Inflammatory macrophage treated with lipopolysaccharide for 1 hour (primary cell): ENCODE measurements around the gene AMBP.

Experiments used
- DNase-seq, 2 donors: peaks; one replicate each; pipeline ENCODE4 v3.0.0-alpha.2; 2020 to 2022

The AMBP gene

DNA sequence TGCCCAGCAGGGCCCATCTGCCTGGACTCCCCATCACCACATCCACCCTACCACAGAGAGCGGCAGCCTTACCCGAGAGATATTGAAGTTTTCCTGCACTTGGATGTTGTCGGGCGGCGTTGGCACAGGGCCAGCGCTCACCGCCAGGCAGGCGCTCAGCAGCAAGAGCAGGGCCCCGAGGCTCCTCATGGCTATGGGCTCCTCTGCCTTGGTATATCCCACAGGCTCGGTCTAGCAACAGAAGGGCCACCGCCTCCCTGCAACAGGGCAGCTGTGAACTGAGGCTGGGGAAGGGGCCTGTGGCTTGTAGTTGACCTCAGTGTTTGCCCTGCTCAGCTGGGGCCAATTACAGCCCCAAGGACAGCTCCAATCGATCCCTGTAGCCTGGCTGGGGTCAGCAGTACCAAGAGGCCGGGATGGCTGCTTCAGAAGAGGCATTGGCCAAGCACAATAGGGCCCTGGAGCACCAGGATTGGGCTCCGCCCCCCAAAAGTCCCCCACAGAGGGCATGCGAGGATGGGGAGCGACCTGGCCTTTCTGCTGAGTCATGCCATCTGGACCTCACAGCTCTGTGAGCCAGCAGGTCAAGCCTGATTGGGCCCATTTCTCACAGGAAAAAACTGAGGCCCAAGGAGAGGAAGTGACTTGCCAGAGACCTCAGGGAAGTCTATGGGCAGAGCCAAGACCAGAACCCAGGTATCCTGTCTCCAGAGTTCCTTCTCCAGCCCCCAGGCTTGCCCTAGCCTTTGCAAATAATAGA is at the start of gene AMBP:
AMBP (minus strand) TSS at position 280 of the 760 bp plus-strand sequence; CDS start at position 189, 91 bp downstream.
- no peak for DNase-seq

DNA sequence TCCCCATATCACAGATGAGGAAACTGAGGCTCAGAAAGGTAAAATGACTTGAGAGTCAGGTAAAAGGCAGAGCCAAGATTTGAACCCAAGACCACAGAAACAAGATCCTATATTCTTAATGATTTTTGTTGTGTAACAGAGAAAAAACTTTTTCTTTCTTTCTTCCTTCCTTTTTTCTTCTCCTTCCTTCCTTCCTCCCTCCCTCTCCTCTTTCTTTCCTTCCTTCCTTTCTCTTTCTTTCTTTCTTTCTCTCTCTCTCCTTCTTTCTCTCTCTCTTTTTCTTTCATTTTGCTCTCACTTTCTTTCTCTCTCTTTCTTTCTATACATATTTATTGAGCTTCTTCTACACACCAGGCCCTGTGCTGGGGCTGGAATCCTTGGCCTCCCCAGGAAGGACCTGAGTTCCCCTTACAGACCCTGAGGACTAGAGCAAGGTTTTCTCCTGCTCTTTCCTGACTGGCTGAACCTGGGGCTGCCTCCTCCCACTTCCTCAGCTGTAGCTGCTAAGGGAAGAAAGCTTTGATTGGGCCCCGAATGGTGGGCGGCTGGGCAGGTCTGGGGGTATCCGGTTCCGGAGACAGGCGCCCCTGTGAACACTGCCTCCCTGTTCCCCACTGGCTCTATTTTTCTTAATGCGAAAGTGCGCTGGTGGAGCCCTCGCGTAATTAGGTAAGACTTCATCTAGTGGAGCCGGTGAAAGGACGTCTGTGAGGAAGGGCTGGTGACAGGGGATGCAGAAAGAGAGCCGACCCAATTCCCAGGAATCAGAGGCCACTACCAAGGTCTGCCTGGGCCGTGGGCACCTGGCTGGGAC is 48.4 kb upstream of the AMBP start:
- DNase-seq = no peak

DNA sequence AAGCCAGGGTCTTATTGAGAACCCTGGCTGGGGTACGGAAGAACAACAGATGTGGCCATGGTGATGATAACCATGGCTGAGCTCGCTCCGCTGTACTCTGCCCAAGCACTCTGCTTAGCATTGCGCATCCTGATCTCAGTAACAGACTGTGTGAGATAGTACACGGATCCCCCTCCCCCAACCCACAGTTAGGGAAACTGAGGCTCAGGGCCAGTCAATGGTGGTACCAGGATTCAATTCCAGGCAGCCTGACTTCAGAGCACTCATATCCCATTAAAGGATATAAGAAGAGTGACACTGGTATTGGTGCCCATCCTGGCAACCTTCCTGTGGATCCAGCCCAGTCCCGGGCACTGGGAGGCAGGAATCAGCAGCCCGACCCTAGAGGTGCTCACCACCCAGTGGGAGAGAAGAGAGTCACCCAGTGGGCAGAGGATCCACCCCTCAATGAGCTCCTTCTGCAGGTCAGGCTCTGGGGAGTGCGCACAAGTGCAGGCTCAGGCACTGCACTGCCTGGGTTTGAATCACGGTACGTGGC is 47.4 kb upstream of the AMBP start:
- no peak for DNase-seq

DNA sequence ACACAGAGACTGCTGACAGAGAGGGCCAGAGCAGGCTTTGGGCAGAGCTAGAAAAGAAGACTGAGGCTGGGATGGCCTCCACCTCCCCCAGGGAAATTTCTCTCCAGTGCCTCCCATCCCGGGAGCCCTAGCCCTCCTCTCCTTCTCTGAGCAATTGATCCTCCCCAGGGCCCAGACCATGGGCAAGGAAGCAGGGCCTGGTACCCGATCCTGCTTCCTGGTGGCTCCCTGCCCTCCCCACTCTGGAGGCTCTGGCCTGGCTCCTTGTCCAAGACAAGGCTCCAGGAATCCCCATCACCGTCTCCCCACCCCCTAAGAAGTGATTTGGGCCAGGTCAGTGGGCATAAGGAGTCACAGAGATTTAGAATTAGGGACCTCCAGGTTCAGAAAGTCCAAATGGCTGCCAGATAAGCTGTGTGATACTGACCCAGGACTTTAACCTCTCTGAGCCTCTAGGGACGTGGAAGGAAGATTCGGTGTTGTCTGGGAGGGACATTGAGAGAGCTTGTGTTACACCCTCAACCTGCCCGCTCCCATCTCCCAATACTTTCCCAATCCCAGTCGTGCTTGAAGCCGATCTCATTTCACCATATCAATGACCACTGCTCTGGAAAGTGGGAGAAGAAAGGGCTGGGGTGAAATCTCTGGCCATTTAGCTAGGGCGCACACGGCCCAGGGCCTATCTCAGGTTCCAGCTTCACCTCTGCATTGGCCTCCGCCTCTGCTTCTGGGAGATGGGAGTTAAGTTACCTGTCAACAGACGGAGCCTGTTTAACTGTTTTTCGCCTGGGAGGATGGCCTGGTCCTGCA is 46.8 kb upstream of the AMBP start:
- DNase-seq = no peak

DNA sequence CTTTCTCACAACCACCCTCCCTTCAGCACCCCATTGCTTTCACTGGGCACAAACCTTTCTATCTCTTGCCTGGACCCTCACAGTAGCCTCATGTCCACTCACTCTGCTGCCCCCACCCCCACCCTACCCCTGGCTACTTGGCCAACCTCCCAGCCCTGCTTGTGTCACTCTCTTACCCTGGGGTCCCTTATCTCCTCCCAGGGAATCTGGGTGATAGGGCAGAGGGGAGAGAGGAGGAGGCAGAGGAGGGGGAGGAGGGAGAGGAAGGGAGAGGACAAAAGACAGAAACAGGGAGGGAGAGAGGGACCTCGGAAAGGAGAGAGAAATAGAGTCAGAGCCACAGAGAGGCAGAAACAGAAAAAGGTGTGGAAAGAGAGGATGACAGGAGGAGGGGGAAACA is 46.0 kb upstream of the AMBP start:
- no peak for DNase-seq

DNA sequence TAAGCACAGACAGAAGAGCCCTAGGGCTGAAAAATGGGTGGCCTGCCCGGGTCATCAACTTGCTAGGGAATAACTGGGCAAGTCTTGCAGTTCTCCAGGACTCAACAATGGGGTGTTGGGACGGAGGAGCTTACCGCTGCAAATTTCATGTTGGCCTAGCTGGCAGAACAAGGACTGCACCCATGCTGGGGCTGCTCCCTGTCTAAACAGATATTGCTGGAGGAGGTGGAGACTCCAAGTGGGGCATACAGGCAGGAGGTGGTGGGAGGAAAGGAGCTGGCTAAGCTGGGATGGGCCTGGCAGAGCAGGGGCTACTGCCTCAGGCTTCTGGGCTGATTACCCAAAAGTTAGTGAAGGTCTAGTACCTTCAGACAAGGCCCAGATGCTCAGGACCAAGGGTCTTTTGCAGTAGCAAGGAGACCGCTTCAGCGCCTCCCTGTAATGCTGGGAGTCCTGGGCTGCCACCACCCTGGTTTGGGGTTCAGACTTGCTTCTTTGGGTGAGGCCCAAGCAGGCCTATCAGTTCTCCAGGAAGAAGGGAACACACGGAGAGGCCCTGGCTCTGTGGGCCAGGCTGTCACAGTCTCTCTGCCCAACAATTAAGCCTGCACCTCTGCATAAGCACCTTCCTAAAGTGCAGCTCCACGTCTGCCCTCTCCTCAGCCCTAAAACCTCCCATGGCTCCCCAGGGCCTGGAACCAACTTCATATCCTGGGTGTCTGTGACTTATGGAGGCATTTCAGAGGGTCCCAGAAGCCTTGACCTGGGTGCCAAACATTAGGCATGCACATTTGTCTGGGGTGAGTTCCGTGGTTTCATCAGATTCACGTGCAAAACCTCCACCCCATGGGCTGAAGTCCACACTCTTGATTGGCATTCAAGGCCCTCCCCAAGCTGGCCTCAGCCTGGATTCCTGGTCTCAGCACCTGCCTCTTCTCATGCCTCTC is 45.2 kb upstream of the AMBP start:
- no peak for DNase-seq

DNA sequence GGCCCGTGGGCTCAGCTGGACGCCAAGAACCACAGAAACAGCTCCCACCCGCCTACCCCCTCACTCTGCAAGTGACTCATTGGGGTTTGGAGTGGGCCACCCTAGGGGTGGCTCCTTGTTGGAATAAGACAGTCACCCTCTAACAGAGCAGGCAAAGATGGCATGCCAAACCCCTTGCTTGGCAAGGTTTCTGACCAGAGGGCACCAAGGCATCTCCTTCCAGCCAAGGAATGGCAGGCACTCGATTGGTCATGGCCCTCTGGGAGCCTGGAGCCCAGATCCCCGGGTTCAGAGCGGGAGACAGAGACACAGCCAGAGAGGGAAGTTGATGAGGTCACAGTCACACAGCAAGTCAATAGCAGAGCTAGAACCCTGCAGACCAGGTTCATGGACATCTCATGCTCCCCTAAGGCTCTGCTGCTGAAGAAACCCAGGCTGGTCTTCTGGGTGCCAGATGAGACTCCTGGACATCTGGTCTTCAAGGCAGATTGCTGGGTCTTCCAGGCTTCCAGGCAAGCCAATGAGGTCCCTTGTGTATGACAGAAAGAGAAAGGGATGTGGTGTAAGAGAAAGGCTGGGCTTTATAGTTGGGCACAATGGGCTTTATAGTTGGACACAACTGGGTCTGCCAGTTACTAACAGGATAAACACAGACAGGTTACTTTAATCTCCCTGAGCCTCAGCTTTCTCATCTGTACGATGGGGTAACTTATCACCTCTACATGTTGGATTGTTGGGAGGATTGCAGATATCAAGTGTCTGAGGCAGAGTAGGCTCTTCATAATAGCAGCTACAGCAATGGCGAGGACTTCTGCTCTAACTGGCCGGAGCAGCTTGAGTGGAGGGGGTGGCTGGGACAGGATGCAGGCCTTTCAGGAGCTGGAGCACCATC is 44.3 kb upstream of the AMBP start:
- no peak for DNase-seq

DNA sequence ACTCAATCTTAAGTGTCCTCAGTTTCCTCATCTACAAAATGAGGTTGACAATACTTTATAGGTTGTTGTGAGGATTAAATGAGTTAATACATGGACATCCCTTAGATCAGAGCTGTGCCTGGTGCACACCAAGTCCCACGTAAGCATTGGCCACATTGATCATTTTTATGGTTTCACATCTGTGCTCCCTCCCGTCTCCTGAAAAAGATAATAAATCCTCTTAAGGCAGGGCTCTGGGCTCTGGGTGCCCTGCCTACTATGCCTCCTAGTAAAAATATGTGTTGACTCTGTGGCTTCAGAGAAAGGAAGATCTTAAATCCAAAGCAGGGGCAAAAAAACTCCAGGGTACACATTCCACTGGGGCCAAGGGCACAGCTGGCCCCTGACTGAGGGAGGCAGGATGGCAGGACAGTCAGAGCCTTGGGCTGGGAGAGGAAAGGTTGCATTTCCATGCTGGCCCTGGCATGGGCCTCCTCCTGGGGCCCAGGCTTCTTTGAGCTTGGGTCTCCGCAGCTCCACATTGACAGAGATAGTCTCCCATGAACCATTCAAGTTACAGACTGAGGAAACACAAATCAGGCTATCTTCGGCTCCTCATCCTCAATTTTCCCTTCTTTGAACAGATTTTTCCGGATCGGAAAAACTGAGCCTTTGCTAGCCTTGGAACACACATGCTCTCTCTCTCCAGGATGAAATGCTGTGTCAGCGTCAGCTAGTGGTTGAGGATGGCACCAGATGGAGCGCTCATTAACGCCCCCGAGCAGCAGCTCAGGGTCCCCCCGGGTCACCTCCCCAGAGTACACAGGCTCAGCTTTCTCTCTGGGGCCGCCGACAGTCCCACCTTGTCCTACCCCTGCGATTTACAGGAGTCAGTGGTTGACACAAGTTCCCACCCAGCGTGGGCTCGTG is 43.4 kb upstream of the AMBP start:
- no peak for DNase-seq

DNA sequence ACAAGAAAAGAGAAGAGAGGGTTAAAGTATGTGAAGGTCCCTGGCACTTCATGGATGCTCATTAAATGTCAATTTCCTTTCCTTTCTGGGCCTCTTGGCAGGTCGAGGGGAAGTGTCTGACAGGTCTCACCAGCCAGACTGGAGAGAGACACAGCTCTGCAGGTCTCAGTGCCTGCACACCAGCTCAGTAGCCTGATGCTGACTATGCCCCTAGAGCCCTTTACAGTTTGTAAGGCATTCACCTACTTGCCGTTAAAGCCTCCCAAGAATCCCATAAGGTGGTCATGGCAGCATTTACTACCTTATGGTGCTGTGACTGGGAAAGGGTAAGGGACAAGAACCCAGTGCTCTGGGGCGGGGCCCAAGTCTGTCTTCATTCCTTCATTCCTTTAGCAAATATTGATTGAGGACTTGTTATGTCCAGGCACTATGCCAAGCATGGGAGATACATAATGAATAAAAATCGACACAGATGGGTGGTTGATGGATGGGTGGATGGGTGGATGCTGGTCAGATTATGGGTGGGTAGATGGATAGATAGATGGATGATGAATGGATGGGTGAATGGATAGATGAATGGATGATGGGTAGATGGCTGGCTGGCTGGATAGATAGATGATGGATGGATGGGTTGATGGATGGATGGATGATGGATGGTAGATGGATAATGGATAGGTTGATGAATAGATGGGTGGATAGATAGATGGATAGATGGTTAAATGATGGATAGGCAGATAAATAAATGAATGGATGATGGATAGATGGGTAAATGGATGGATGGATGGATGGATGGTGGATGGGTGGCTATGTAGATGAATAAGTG is 42.3 kb upstream of the AMBP start:
- DNase-seq = no peak

DNA sequence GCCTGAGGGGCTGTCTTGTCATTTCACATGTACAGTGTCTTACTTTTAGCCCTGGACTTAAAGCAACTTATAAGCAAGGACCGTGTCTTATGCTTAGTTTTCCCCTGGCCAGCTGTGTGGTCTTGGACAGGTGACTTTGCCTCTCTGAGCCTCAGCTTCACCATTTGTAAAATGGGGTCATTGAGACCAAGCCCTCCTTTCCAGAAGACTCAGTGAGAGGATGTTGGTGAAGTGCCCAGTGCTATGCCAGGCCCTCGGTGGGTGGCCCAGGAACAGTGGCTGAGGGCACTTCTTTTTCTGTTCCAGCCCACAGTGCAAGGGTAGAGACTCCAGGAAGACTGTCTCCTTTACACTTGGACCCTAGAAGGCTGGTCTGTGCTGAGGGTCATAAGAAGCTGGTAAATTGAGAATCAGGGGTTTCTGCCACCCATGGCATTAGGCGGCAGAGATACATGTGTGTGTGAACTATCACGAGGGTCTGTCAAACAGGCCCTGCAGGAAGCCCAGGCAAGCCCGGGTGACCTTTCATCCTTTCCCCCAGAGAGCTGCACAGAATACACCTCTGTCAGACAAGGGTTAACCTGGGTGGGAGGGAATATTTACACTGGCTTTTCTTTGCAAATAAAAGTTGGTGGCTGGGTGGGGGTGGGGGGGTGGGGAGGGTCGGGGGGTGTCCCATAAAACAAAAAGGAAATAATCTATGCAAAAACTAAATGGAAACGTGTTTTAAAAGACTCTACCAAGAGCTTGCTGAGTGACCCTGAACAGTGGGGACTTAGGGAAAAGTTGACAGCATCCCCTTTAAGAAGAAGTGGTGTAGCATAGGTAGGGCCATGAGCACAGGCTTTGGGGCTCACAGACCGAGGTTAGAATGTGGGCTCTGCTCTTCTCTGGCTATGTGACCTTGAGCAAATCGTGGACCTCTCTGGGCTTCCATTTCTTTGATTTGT is 41.4 kb upstream of the AMBP start:
- no peak for DNase-seq

DNA sequence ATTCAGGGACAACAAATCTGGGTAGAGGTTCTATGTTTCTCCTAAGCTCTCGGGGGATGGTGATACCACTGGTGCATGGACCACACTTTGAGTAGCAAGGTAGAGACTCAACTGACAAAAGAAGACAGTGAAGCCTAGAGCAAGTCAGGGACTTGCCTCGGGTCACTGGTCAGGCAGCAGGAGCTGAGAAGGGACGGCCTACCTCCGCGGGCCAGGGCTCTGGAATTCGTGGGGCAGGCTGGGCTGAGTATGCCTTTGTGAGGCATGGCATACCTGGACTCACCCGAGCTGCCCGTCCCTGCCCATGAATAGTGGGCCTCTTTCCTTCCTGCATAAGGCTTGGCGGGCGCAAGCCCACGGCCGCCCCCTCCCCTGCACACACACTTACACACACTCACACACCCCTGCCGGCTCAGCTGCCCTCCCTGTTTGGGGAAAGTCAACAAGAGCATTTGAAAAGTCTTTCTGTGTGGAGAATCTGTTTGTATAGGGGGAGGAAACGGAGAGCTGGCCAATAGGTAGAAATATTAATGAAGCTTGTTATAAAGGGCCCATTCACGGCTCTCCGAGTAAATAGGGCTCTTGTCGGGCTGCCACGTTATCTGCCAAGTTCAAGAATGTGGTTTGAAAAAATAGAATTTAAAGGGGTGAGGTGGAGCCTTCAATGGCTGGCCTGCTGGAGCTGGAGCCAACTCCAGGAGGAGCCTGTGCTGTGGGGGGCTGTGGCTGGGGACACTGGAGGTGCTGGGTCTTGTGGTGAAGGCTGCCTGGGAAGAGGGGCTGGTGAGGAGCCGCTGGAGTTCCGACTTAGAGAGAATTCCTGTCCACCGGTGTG is 40.1 kb upstream of the AMBP start:
- no peak for DNase-seq

DNA sequence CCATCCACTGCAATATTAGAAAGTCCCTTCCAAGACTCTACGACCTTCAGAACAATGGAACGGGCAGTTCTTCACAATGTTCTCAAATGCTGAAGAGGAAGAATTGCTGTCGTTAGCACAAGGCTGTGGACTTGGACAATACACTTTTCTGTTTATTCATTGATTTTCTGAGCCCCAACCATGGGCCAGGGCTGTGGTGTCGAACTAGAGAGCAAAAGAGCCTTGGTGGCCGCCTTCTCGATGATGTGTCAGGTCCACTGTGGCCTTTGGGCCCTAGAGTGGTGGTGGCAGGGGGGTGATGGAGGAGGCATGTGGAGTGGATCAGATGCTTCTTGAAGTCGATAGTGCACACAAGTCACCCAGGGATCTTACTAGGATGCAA is 39.5 kb upstream of the AMBP start:
- DNase-seq = peak in 1 of 2 donors; percentile 4

DNA sequence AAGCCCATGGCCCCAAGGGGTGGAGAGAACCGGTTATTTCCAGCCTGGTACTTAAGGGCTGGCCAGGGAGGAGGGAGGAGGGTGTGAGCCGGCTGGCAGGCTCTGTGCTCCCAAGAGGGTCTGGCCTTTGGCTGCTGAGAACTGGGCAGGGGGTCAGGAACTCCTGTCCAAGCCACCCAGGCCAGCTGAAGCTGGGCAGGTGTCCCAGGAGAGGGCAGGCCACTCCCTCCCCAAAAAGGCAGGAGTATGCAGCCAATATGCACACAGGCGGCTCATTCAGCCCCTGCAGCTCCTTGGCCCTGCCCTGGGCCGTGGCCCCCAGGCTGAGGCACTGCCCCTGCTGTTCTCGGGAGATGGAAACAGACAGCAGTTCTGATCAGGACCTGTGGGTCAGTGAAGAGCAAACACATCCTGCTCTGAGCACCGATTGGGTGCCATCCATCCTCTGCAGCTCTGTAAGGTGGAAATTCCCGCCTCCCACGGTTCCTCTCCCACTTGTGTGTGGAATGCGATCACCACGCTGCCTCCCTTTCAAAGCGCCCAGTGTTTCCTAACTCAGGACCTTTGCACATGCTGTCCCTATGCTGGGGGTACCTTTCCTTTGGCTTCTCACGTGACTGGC is 38.1 kb upstream of the AMBP start:
- DNase-seq = peak; percentile 54 to 59

DNA sequence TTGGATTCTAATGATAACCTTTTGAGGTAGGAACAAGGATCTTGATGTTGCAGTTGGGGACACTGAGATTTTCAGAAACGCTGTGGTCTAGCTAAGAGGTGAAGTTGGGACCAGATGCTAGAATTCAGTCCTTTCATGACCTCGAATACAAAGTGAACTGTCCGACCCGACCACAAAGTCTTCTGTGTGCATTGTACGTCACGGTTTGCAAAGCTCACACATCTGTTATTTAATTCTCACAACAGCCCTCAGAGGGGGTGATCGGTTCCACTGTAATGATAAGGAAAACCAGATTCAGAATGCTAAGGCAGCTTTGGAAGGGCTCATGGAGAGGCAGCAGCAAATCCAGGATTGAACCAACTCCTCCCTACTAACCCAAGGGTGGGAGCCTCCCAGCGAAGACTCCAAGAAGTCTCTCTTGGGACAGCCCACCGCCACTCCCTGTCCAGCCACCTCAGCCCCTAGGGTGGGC is 37.6 kb upstream of the AMBP start:
- no peak for DNase-seq

DNA sequence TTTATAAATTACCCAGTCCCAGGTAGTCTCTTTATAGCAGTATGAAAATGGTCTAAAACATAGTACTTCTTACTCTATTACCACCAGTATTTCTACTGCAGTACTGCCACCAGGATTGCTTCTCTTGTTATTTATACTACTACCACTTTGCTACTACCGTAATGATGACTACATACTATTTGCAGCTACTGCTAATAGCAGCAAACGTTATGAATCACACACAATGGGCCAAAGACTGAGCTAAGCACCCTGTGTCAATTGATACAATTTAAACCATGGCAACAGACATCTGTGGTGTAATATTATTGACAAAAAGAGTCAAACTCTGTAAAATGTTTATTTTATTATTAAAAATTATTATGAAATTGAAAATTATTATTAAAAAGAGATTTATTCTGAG is 36.3 kb upstream of the AMBP start:
- no peak for DNase-seq
